Upper lobe of left lung (tissue), 4 donors: ENCODE data around the gene PLPPR1.

ENCODE experiments used
- POLR2AphosphoS5 ChIP-seq, 2 donors: sonication (generic); formaldehyde crosslinking; IDR thresholded peaks; one replicate each; pipeline ENCODE4 v1.5.1; 2017; ENCODE audit warnings: antibody characterized with exemption in 2 of 2
- TF ChIP-seq, protein P1 (sequence below), 6 experiments: fragments of 450-650 bp in 4 of 6; fragments of 200-600 bp in 2 of 6; sonication (generic) in 2 of 6; IDR thresholded peaks; one replicate each; pipeline ENCODE4 v1.5.1; 2016 to 2019; ENCODE audit warnings: antibody characterized with exemption in 6 of 6

DNA sequence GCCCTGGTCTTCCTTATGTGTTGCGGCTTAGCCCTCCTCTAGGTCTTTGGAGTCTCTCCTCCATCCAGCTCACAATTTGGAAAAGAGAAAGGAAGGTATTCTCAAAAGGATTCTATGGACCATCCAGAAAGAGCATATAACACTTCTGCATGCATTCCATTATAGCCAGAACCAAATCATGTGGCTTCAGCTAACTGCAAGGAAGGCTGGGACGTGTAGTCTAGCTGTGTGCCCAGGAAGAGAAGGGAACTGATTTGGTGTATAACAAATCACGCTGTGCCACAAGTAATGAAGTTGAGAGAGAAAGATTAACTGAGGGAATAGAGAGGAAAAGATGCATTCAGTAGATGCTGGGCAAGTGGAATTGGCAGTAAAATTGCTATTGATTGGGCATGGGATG lies 43.7 kb downstream of the PLPPR1 start:
- TF ChIP-seq, protein P1, sequence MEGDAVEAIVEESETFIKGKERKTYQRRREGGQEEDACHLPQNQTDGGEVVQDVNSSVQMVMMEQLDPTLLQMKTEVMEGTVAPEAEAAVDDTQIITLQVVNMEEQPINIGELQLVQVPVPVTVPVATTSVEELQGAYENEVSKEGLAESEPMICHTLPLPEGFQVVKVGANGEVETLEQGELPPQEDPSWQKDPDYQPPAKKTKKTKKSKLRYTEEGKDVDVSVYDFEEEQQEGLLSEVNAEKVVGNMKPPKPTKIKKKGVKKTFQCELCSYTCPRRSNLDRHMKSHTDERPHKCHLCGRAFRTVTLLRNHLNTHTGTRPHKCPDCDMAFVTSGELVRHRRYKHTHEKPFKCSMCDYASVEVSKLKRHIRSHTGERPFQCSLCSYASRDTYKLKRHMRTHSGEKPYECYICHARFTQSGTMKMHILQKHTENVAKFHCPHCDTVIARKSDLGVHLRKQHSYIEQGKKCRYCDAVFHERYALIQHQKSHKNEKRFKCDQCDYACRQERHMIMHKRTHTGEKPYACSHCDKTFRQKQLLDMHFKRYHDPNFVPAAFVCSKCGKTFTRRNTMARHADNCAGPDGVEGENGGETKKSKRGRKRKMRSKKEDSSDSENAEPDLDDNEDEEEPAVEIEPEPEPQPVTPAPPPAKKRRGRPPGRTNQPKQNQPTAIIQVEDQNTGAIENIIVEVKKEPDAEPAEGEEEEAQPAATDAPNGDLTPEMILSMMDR (IDR thresholded peaks at IDR 0.05) = no peak
- no peak for TF ChIP-seq POLR2AphosphoS5 (IDR thresholded peaks at IDR 0.05)
